GM19372 (cell line): ENCODE results near the gene SLC15A3.
"Not testable (repeated sequence)": the region's sequence is repeated elsewhere in the genome, so short reads cannot be mapped to it uniquely, and the experiment has no call there.

Experiments used
- ATAC-seq: cut with Tn5 transposase; IDR thresholded peaks from one replicate; pipeline ENCODE4 v1.9.1; 2021; ENCODE audit warnings: mild to moderate bottlenecking, low read depth, moderate library complexity; ENCODE audit not compliant: unreplicated experiment

SLC15A3 gene

DNA sequence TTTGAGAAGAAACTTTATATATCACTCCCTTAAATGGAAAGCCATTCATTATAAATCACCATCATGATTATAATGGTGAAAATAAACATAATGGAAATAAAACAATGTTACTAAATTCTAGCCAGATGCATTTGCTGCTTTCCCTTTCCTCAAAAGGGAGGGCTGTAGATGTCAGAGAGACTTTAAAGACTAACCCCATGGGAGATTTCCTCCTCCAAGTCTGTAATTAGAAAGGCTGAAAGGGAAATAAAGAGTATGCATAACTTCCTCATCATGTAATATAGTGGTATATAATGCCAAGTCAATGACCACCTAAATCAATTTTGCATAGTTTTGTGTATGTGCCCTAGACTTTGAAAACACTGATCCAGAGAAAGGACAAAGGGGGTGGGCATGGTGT lies 25.9 kb upstream of the SLC15A3 start:
- ATAC-seq: no peak

DNA sequence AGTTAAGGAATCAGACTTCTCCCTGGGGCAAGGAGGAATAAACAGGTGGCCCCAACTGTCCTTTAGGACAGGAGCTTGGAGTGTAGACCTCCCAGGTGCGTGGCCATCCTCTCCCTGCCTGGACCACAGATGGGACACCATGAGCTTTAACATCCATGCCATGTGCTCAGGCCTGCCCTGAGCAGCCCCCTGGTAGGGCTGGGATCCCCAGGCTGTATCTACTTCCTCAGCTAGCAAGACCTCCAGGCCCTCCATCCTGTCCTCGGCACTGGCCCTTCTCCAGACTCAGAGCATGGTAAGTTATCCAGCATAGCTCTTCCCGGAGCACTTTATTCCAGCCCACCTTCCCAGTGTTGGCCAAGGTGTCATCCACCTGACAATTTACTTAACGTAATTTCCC lies 25.2 kb upstream of the SLC15A3 start:
- no peak for ATAC-seq

DNA sequence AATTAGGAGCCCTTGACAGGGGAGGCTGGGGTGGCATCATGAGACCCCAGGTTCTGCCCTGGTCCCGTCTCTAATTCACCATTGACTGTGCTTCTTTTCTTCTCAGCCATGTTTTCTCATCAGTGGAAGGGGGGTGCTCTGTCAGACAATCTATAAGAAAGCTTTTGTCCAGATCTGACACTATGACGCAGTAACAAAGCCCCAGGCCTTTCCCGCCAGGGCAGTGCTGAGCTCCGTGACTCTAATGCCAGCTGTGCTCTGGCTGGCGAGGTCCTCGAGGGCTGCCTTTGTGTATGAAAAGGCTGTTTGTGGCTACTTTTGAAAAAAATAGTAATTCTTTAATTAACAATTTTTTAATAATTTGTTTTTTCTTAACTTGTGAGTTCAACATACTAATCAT lies 22.8 kb upstream of the SLC15A3 start:
- no peak for ATAC-seq

DNA sequence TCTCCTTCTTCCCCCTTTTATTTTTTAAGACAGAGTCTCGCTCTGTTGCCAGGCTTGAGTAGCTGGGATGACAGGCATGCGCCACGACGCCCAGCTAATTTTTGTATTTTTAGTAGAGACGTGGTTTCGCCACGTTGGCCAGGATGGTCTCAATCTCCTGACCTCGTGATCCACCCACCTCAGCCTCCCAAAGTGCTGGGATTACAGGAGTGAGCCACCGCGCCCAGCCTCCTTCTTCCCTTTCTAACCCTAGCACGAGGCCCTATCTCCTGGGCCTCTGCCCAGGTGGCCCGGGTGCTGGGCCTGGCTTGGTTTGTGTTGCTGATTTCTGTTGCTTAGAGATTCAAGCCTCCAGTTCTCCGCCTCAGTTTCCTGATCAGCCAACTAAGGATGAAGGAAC lies 22.3 kb upstream of the SLC15A3 start:
- not testable (repeated sequence) for ATAC-seq

DNA sequence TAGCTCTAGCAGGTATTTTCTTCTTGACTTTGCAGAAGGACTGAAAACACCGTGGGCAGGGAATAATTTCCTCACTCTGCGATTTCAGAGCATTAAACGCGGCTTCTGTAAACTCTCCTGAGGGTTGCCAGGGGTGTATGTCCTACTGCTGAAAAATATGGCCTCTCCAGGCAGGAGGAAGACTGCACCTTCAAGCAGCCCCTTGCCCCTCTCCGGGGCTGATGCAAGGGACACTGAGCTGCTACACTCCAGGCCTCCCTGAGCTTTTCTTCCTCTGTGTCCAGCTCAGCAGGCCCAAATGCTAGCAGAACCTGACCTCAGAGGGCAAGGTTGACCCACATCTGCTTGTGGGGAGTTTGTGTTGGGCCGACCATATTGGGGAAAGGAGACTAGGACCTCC lies 21.7 kb upstream of the SLC15A3 start:
- no peak for ATAC-seq

DNA sequence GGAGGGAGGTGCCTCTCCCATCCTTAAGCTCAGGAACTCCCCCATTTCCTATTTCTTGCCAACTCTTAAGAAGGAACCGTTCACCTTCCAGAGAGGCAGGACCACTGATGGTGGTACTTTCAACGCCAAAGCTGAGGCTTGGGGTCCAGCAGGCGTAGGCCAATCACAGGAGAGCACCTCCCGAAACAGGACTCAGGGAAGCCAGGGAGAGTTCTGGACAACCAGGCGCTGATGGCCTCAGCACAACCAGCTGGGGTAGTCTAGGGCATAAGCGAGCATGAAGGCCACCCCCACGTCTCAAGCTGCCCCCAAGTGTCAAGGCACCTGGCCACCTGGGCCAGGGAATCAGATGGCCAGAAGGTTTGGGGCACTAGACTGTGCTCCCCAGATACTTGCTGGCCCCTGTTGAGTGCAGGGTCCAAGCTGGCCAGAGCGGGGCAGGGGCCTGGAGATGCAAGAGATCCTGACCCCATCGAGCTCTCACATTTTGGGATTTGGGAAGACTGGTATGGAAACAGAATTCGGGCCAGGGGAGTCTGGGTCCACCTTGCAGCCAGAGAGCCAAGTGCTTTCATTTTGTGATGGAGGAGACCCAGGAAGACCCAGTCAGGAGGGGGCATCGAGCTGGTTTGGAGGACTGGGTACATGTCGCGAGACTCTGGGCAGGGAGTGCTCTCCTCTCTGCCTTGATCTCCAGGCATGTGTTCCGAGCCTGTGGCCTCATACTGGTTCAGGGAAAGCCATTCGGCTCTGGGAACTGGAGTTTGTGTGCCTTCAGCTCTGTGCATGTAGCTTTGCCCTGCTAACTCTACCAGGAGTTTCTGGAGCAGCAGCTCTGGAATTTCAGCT lies 20.4 kb upstream of the SLC15A3 start:
- no peak for ATAC-seq

DNA sequence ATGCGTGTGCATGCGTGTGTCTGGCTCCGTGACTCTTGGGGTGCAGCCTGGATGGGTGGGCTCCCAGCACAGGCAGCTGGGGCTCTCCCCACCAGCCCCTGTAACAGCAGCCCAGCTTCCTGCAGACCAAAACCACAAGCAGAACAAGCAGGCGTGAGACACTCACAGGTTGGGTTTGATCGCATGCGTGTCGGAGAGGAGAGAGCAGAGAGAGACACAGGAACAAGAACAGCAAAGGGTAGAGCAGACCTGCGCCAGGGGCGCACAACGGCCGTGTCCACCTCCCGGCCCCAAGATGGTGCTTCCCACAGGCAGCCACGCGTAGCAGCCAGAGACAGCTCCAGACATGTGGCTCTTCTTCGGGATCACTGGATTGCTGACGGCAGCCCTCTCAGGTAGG lies 19.5 kb upstream of the SLC15A3 start, which contains the start of gene CD6:
TSS of gene CD6 (plus strand) at position 161 of the 400 bp plus-strand sequence. CDS start at position 347, 186 bp downstream.
- no peak for ATAC-seq

DNA sequence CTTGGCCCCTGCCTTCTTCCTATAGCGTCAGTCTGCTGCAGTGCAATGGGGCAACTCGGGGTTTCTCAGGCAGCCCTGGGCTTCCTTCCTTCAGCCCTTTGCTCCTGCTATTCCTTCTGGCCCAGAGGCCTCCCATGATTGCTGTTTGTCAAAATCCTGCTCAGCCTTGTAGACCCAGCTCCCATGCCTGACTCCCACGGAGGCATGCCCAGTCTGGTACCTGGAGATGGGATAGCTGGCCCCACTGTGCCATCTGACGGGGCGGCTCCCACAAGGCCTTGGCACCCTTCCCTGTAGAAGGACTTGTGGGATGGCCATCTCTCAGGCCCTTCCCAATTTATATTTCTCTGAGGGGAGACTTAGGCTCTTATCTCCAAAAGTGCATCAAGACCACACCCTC lies 18.9 kb upstream of the SLC15A3 start:
- no peak for ATAC-seq

DNA sequence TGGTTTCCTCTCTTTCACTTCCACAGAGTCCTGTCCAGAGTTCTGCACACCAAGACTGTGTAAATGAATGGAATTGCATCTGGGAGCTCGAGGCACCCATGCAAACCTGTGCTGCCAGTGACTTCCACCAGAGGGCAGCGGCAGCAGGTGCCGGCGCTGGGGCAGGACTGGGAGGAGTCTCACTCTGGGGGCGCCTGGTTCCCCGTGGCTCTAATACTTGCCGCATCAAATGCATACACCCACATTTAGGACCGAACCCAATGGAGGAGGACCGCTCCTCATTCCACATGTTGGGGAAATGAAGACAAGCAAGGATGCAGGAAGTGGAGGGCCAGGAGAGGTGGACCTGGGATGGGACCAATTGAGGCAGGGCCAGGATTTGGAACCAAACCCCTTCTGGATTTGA lies 18.4 kb upstream of the SLC15A3 start:
- ATAC-seq: peak; percentile 59

DNA sequence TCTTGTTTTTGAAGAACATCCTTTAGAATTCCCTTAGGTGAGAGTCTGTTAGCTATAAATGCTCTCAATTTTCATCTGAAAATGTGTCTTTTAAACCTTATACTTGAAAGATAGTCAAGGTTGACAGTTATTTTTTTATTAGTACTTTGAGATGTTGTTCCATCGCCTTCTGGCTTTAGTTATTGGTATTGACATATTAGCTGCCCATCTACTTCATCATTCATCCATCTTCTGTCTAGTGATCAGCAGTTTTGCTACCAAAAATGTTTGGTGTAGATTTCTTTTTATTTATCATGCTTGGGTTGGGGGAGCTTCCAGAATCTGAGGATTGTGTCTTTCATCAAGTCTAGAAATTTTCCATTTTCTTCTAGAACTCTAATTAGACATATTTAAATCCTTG lies 16.2 kb upstream of the SLC15A3 start:
- ATAC-seq: no peak

DNA sequence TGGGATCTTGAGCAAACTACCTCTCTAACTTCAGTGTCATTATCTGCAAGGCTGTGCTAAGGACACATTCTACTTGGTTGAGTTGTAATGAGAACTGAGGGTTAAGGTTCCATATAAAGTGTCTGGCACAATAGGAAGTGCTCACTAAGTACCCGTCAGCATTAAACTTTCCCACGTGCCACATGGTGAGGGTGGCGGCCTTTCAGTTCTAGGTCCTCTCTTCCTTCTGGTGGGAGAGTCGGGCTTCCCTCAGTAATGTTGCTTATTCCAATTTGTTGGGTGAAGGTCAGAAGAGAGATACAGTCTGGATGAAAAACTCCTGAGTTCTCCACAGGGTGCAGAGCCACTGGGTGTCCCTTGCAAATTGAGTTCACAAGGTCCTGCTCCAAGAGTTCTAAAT lies 14.9 kb upstream of the SLC15A3 start:
- ATAC-seq: no peak

DNA sequence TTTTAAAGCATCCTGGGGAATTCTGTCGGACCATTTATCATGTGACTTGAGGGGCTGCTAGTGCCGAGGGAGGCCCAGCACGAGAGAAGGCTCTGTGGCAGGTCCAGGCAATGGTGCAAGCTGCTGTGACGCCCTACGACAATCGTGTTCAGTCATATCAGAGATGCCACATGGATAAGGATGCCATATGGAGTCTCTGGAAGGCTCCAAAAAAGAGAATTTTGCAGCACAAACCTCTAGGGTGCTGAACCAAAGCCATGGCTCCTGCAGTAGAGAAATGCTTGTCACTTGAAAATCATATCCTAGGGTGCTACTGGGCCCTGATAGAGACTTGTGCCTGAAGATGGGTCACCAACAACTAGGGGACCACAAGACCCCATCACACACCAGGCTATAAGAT lies 12.8 kb upstream of the SLC15A3 start:
- no peak for ATAC-seq

DNA sequence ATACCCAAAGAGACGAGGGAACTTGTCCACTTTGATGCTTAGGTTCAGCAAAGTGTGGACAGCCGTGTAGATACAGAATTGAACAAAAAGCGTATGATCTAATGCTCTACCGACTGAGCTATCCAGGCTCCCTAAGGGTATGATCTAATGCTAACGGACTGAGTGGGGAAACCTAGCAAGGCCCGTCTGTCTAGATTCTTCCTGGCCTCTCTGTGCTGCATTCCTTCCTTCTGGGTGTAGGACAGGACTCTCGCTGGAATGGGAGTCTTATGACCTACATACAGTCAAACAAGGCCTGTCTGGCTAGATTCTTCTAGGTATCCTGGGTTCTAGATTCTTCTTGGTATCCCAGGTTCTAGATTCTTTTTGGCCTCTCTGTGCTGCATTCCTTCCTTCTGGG lies 8.4 kb upstream of the SLC15A3 start:
- ATAC-seq: no peak

DNA sequence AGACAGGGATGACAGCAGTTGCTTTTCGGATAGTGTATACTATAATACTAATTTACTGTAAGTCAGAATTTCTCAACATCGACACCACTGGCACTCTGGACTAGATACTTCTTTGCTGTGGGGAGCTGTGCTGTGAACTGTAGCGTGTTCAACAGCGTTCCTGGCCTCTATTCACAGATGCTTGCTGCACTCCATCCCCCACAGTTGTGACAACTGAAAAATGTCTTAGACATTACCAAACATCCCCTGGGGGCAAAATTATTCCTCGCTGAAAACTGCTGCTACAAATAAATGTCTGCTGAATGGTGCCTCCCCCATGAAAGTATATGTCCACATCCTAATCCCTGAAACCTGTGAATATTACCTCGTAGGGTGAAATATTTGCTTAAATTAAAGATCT lies 7.5 kb upstream of the SLC15A3 start:
- no peak for ATAC-seq

DNA sequence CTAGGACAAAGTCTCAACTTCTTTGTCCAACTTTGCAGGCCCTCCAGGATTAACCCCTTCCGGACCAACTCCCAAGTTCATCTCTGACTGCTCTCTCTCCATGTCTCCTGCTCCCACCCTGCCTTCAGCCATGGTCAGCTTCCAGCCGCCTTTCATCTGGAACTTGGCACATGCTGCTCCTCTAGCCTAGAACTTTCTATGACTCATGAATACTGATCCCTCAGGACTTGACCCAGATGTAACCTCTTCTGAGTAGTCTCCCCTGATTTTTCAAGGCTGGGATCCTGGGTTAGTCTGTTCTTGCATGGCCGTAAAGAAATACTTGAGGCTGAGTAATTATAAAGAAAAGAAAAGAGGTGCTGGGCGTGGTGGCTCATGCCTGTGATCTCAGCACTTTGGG lies 5.2 kb upstream of the SLC15A3 start:
- ATAC-seq: no peak

DNA sequence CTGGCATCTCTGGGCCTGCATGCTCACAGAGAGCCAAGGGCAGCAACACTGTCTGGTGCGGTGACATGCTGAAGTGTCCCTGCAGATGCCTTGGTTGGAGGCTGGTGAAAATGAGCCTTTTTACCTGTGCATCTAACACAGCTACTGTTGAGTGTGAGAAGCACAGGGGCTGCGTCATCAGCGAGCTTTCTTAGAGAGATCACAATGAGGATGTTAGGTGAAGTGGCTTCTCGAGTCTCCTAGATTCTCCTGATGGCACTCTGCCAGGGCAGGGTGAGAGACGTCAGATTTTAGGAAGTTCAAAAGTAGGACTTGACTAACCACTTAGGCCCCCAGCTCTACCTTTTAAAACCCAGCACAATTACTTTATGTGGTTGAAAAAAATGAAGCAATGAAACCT lies 3.6 kb upstream of the SLC15A3 start:
- ATAC-seq: no peak

DNA sequence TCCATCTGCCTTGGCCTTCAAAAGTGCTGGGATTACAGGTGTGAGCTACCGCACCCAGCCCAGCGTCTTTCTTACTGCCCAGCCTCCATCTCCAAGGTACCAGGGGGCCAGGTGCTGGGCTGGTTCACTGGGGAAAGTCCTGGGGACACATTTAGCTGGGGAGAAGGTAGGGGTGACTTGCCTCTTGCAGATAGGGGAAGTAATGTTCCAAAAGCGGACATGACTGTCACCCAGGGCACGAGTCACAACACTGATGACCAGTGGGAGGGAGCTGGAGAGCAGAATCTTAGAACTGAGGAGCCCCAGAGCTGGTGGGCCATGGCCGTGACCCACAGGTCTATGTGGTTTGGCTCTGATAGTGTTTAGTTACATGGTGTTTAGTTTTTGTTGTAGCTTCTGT lies 2.4 kb upstream of the SLC15A3 start:
- no peak for ATAC-seq

DNA sequence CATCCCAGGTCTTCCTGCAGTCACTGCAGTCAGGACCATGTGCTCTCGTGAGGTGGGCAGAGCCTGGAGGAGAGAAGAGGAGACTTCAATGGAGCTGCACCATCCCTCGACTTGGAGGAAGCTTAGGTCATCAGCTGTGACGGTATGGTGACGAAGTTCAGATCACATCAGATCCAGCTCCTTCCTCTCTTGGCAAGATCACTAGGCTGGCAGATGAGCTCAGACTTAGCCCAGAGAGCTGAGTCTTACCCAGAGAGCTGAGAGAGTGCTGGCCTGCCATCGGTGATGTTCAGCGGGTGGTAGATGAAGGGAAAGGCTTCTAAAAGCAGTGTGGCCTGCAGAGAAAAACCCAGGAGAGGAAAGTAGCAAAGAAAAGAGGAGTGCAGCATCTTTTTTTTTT lies 1.8 kb upstream of the SLC15A3 start:
- ATAC-seq: no peak

DNA sequence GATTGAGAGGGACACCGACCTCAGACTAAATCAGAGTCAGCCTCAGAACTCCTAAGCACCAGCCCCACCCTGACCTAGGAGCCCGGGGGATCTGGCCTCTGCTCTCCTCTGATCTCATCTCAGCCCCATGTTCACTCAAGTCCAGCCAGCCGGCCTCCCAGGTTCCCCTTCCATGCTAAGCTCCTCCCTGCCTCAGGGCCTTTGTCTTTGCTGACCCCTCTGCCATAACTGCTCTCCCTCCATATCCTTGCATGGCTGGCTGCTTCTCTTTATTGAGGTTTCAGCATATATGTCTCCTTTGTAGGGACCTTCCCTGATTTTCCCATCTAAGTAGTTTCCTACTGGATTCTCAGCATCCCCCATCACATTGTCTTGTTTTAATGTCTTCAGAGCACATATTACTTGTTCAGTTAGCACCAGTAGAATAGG lies 780 bp upstream of the SLC15A3 start:
- no peak for ATAC-seq

DNA sequence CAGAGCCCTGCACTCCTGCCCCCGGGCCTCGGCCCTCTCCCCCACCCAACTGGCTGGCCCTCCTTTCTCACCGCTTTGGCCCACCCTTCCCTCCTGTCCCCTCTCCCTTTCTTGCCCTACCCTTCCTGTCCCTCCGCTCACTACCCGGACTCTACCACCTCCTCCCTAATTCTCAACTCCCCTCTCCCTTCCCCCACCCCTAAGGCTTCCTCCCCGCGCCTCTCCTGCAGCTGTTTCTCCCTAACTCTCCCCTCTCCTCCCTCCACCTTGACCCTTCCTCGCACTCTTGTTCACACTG lies 421 bp downstream of the SLC15A3 start:
- ATAC-seq: no peak

DNA sequence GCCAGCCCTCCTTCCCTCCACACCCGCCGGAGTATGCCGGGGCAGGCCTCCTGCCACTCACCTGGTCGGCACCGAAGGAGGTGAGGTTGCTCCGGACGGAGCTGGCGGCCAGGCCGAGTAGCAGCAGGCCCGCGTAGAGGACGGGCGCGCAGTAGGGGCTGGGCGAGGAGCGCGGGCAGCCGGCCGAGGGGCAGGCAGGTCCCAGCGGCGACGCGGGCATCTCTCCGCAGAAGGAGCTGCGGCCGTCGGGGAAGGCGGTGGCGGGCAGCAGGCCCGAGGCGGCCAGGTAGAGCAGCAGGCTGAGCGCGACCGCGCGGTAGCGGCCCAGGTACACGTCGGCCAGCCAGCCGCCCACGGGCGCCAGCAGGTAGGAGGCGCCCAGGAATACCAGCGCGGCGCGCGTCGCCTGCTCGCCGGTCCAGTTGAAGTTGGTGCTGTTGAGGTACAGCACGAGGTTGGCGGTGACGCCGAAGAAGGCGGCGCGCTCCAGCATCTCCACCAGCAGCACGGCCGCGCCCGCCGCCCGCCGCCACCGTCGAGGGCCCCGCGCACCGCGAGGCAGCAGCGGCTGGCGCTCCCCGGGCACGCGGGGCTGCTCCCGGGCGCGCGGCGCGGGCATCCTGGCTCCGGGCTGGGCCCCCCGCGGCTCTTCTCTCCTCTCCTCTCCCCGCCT lies 907 bp downstream of the SLC15A3 start:
- ATAC-seq: no peak

DNA sequence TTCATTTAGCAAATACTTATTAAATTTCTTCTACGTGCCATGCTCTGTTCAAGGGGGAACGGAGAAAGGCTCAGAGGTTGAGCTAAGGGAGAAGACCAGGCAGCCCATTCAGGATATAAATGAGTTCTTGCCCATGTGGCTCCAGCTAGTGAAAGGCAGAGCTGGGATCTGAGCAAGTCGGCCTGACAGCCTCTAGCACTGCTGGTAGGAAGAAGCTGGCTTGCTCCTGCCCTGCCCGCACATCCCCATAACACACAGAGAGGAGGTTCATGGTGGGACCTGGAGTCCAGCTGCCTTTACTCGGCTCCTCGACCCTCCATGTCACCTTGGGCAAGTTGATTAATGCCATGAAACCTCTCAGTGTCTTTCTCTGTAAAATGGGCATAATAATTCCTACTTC lies 2.0 kb downstream of the SLC15A3 start:
- no peak for ATAC-seq
